Stomach (tissue), 9 donors: ENCODE results near the gene ROBO1. TPM values are rescaled to one million over a fixed set of nuclear protein-coding genes. Genes with fewer than 3 reads are reported as not detected.

Source experiments
- DNase-seq, 2 donors: peaks; one replicate each; pipeline versions ENCODE4 v3.0.0 to v3.0.0-alpha.2; 2013 to 2019
- H3K27ac ChIP-seq, 5 donors: fragments of 200-600 bp in 4 of 5; sonication (generic) in 4 of 5; one replicate each; pipeline ENCODE4 v1.5.1; 2013 to 2019; ENCODE audit warnings: mild to moderate bottlenecking in 1 of 5, moderate library complexity in 1 of 5
- H3K27me3 ChIP-seq, 3 donors: fragments of 200-600 bp; sonication (generic); one replicate each; pipeline ENCODE4 v1.5.1; 2017 to 2019; ENCODE audit warnings: mixed run types in 1 of 3
- H3K36me3 ChIP-seq, 4 donors: fragments of 200-600 bp; sonication (generic); 1 replicate in 3 of 4; 2 replicates in 1 of 4; pipeline ENCODE4 v1.5.1; 2016 to 2019
- H3K4me1 ChIP-seq, 4 donors: fragments of 200-600 bp; sonication (generic); one replicate each; pipeline ENCODE4 v1.5.1; 2016 to 2019
- H3K4me3 ChIP-seq, 4 donors: fragments of 200-600 bp; sonication (generic) in 3 of 4; one replicate each; pipeline ENCODE4 v1.5.1; 2016 to 2019; ENCODE audit warnings: mild to moderate bottlenecking in 1 of 4
- H3K9me3 ChIP-seq, 4 donors: fragments of 200-600 bp; sonication (generic); one replicate each; pipeline ENCODE4 v1.5.1; 2016 to 2019
- EP300 ChIP-seq: sonication (generic); formaldehyde crosslinking; IDR thresholded peaks from one replicate; pipeline ENCODE4 v1.6.1; 2017; ENCODE audit warnings: antibody characterized with exemption
- POLR2A ChIP-seq, 4 donors: fragments of 450-650 bp; IDR thresholded peaks; one replicate each; pipeline ENCODE4 v1.6.1; 2016; ENCODE audit warnings: antibody characterized with exemption in 4 of 4, control low read depth in 2 of 4, mild to moderate bottlenecking in 1 of 4, moderate library complexity in 1 of 4
- POLR2AphosphoS5 ChIP-seq, 3 donors: sonication (generic); formaldehyde crosslinking; IDR thresholded peaks; one replicate each; pipeline ENCODE4 v1.6.1; 2016; ENCODE audit warnings: antibody characterized with exemption in 3 of 3
- WGBS, 5 donors: extraction: QIAGEN DNeasy Blood & Tissue Kit in 3 of 5; methylation state at CpG; one replicate each; pipeline versions ENCODE4 v1.1.5 to v1.1.7; 2013 to 2018; 5-methylcytosine and 5-hydroxymethylcytosine counted together
- intact Hi-C: fragments of 100-400 bp; cut with DNase I; formaldehyde crosslinking; loops from one replicate; pipeline ENCODE4 v1.15.1; 2023; ENCODE audit warnings: low total_unique reads
- polyA plus RNA-seq, 3 donors: library from polyadenylated mRNA; stranded (reverse); fragments of 200-250 nt; gene quantifications; one replicate each; pipeline ENCODE4 v1.2.3, GENCODE V29; 2013
- total RNA-seq, 5 donors: library from RNA; depleted of rRNA; stranded (reverse); fragments of >200 nt; gene quantifications; one replicate each; pipeline versions ENCODE4 v1.1.0 to v1.2.3, GENCODE V29; 2014 to 2016
- TF ChIP-seq, protein P1 (sequence below), 7 experiments: fragments of 450-650 bp in 4 of 7; fragments of 200-600 bp in 3 of 7; sonication (generic) in 3 of 7; IDR thresholded peaks; one replicate each; pipeline ENCODE4 v1.5.1; 2016 to 2019; ENCODE audit warnings: antibody characterized with exemption in 7 of 7, control low read depth in 2 of 7, mild to moderate bottlenecking in 1 of 7
- donor health status: healthy with polysubstance abuse.
- donor health status: Bipolar disorder and iron deficiency.
- donor health status: healthy.

ROBO1 gene
- total and polyA plus RNA-seq, 8 donors: 2.0 to 174 (median 4.5) TPM

DNA sequence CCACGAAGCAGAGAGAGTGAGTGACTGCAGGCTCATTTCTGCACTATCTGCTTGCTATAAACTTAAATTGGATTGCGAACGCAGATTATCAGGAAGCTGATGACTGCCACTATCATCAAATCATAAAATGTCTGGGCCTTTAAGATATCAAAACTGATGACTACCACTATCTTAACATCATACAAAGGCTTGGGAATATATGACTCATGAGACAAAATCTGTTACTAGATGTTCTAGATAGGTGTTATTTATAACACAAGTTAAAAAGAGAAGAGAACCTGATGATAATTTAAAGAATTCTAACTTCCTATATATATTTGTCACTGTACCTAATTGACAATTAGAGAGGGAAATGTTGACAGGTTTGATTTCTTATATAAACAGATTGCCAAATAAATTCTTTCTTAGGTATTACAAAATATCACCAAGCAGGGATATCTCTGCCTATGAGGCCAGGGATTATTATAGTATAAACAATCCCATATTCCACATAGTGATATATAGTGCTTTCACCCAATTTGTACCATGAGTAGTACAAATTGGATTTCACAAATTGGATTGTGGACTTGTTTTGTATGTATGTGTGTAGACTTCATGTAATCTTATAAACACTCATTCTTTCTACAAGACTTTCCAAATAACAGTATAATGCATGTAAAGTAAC, 1157.2 kb downstream of the ROBO1 start:
- Histone ChIP-seq H3K9me3 (no peaks in the 10 kb centered on the region), H3K4me1 (no peaks in the 10 kb centered on the region), H3K36me3 (peaks cover 0 to 23% (median 10%) of the 10 kb centered on the region in 4 donors), H3K27ac (no peak overlapping the region), H3K27me3 (no peaks in the 10 kb centered on the region), H3K4me3 (no peak overlapping the region)
- intact Hi-C loops: no loop called here
- TF ChIP-seq EP300 (no peak), POLR2A (IDR thresholded peaks at IDR 0.05) (no peak), POLR2AphosphoS5 (IDR thresholded peaks at IDR 0.05) (no peak)
- TF ChIP-seq, protein P1, sequence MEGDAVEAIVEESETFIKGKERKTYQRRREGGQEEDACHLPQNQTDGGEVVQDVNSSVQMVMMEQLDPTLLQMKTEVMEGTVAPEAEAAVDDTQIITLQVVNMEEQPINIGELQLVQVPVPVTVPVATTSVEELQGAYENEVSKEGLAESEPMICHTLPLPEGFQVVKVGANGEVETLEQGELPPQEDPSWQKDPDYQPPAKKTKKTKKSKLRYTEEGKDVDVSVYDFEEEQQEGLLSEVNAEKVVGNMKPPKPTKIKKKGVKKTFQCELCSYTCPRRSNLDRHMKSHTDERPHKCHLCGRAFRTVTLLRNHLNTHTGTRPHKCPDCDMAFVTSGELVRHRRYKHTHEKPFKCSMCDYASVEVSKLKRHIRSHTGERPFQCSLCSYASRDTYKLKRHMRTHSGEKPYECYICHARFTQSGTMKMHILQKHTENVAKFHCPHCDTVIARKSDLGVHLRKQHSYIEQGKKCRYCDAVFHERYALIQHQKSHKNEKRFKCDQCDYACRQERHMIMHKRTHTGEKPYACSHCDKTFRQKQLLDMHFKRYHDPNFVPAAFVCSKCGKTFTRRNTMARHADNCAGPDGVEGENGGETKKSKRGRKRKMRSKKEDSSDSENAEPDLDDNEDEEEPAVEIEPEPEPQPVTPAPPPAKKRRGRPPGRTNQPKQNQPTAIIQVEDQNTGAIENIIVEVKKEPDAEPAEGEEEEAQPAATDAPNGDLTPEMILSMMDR (IDR thresholded peaks at IDR 0.05): no peak
- 57 to 84% (median 60%) methylated on average over 3 of the region's 3 CpGs for WGBS, 5 donors
- DNase-seq: no peak

DNA sequence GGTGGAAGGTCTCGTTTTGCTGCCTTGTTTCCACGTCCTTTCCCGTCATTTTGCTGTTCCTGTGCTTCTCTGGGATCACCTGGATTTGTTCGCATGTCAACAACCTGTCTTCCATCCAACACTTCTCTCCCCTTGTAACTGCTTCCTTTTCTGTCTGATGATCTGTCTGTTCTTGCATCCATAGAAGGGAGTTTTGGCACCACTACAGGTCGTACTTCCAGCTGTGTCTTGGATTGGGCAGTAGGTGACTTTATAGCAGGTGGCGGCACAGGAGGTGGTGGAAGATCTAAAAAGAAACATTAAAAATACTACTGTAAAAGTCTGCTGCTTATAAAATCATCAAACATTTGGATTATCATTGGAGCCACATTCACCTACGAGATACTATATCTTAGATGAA, 1161.0 kb downstream of the ROBO1 start:
- DNase-seq: no peak
- TF ChIP-seq POLR2A (IDR thresholded peaks at IDR 0.05) (no peak), EP300 (no peak), POLR2AphosphoS5 (IDR thresholded peaks at IDR 0.05) (no peak)
- TF ChIP-seq, protein P1 (IDR thresholded peaks at IDR 0.05): no peak
- Histone ChIP-seq H3K36me3 (peaks cover 0 to 12% (median 7%) of the 10 kb centered on the region in 4 donors), H3K27ac (no peak overlapping the region), H3K9me3 (no peaks in the 10 kb centered on the region), H3K4me1 (no peaks in the 10 kb centered on the region), H3K27me3 (no peaks in the 10 kb centered on the region), H3K4me3 (no peak overlapping the region)
- intact Hi-C loops: no loop called here
- 91 to 97% (median 96%) methylated on average over 7 of the region's 7 CpGs for WGBS, 5 donors

DNA sequence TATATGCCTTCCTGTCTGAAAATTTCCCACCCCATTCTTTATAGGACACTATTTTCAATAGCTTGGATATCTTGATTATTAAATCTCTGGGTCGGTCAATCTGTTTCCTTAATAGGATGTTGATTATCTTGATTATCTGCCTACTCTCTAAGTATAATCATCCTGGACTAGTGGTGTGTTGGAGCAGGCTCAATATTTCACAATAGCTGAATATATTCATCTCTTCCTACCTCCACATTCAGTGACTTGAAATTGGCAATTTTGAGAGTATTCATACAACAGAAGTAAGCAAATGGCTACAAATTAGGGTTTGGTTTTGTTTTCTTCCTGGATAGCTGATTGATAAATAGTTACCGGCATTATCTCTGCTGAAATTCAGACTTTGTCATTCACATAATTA, 1162.6 kb downstream of the ROBO1 start:
- TF ChIP-seq POLR2A (IDR thresholded peaks at IDR 0.05): no peak
- no peak for TF ChIP-seq EP300
- TF ChIP-seq, protein P1 (IDR thresholded peaks at IDR 0.05): no peak
- TF ChIP-seq POLR2AphosphoS5 (IDR thresholded peaks at IDR 0.05): no peak
- Histone ChIP-seq H3K27me3 (no peaks in the 10 kb centered on the region), H3K4me3 (no peak overlapping the region), H3K27ac (no peak overlapping the region), H3K9me3 (no peaks in the 10 kb centered on the region), H3K4me1 (no peaks in the 10 kb centered on the region), H3K36me3 (peaks cover 0 to 12% (median 7%) of the 10 kb centered on the region in 4 donors)
- 85 to 93% (median 87%) methylated on average over 2 of the region's 2 CpGs for WGBS, 5 donors
- no peak for DNase-seq
- intact Hi-C loops: no loop called here

DNA sequence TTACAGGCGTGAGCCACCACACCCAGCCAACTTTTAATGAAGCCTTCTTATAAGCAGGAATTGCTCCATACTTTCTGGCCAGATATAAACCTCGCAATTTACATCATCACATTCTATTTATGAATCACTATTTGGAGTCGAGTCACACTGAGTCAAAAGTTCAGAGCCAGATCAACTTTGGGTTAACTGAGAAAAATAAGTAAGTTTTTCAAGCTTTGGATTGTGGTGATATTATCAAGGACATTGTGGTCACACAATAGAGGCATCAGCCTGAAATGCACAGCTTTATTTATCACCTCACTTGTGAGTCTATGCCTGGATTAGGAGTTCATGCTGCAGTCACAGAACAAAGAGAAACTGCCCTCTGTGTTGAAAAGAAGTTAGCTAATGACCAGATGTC, 1163.5 kb downstream of the ROBO1 start:
- intact Hi-C loops: no loop called here
- Histone ChIP-seq H3K9me3 (no peaks in the 10 kb centered on the region), H3K27me3 (no peaks in the 10 kb centered on the region), H3K36me3 (peaks cover 0 to 12% (median 7%) of the 10 kb centered on the region in 4 donors), H3K4me3 (no peak overlapping the region), H3K4me1 (no peaks in the 10 kb centered on the region), H3K27ac (no peak overlapping the region)
- WGBS, 5 donors: 80 to 90% (median 87%) methylated on average over 3 of the region's 3 CpGs
- DNase-seq: no peak
- no peak for TF ChIP-seq POLR2A (IDR thresholded peaks at IDR 0.05)
- TF ChIP-seq, protein P1 (IDR thresholded peaks at IDR 0.05): no peak
- TF ChIP-seq EP300: no peak
- TF ChIP-seq POLR2AphosphoS5 (IDR thresholded peaks at IDR 0.05): no peak
